ENCODE data around the gene KLRK1.
A peak's percentile ranks its signal among the peaks of the same experiment; 100 is the strongest.
"Not testable (repeated sequence)": the region's sequence is repeated elsewhere in the genome, so short reads cannot be mapped to it uniquely, and the experiment has no call there.

KLRK1 gene

GRCh38 chr12:10389904-10390303, at the start of gene KLRK1:
KLRK1 (minus strand) TSS chr12:10390041; CDS start chr12:10388810, 1,231 bp downstream.
- no peak for DNase-seq

- DNase-seq = not testable (repeated sequence)
These were observed 47.8 kb upstream of the KLRK1 start for GRCh38 chr12:10437601-10438000.

DNA sequence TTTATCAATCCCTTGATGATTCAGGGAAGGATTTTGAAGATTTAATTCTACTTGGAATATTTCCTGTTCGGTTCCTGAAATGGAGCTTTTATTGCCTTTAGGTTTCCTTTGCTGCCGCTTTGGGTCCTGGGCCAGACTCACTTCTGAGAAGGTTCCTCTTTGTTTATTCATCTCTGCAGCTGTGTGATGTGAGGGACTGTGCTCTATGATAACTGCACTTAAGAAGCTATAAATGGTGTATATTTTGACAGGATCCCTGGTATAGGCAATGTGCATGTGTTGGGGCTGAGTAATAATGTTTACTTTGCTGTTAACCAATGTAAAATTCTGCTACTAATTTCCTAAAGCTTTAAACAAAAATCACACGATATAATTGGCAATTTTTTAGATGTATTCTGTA, 46.0 kb upstream of the KLRK1 start, which contains the start of gene KLRC2:
Gene KLRC2, minus strand, starts transcription at position 195 of the 400 bp plus-strand sequence. Its CDS starts 24 bp downstream, at position 171.
- not testable (repeated sequence) for DNase-seq

DNA sequence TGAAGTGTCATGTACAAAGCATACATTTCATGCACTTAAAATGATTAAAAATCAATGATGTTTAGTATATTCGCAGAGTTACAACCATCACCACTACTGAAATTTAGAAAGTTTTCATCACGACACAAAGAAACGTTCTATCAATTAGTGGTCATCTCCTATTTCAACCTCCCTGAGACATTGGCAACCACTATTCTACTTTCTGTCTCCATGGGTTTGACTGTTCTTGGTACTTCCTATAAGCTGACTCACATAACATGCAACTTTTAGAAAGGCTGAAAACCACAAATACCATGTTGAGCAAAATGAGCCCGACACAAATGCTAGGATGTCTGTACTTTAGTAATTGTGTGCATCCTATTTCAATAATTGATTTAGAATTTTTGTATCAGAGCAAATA, 40.8 kb upstream of the KLRK1 start:
- DNase-seq = not testable (repeated sequence)

DNA sequence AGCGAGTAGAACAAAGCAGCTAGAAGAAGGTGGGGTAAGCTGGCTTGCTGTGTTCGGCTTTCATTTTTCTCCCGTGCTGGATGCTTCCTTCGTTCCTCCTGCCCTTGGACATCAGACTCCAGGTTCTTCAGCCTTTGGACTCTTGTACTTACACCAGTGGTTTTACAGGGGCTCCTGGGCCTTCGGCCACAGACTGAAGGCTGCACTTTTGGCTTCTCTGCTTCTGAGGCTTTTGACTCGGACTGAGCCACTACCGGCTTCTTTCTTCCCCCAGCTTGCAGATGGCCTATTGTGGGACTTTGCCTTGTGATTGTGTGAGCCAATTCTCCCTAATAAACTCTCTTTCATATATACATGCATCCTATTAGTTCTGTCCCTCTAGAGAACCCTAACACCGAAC, 36.1 kb upstream of the KLRK1 start:
- DNase-seq = not testable (repeated sequence)

DNA sequence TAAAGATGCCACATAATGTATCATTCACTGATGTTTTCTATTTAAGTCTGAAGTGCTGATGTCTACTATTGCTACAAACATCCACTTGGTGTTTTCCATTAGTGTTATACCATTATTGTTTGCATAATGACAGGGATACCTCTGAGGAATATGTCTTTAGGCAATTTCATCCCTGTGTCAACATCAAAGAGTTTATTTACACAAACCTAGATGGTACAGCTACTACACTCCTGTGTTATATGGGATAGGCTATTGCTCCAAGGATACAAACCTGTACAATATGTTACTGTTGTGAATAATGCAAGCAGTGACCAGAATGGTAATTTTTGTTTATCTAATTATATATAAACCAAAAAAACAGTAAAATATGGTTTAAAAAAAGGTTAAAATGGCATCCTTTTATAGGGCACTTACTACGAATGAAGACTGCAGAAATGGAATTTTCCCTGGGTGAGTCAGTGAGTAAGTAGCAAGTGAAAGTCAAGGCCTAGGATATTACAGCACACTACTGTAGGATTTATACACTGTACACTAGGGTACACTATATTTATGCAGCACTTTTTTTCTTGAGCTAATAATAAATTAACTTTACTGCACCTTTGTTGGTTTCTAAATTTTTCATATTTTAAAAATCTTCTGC, 34.5 kb upstream of the KLRK1 start:
- DNase-seq = not testable (repeated sequence)

DNA sequence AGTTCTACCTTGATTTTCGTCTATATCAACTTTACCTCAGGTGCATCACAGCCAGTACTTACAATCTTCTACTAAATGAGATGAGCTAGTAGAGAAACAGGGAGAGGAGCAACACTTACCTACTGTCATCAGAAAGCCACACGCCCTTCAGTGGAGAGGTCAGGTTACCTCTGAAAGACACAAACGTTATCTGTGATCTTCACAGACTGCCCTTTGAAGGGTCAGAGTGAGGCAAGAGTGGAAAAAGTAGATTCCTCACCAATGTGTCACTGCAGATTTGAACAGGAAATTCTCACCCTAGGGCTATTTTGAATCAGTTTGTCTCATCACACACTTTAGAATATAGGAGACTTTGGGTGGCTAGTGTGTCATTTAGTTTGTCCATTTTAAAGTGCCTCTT, 32.3 kb upstream of the KLRK1 start:
- DNase-seq = not testable (repeated sequence)

DNA sequence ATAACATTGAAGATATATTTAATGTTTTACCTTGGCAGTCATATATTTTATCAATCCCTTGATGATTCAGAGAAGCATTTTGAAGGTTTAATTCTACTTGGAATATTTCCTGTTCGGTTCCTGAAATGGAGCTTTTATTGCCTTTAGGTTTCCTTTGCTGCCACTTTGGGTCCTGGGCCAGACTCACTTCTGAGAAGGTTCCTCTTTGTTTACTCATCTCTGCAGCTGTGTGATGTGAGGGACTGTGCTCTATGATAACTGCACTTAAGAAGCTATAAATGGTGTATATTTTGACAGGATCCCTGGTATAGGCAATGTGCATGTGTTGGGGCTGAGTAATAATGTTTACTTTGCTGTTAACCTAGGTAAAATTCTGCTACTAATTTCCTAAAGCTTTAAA, 30.5 kb upstream of the KLRK1 start, which contains the start of gene KLRC3:
Gene KLRC3, minus strand, starts transcription at position 262 of the 400 bp plus-strand sequence. Its CDS starts 45 bp downstream, at position 217.
- not testable (repeated sequence) for DNase-seq

DNA sequence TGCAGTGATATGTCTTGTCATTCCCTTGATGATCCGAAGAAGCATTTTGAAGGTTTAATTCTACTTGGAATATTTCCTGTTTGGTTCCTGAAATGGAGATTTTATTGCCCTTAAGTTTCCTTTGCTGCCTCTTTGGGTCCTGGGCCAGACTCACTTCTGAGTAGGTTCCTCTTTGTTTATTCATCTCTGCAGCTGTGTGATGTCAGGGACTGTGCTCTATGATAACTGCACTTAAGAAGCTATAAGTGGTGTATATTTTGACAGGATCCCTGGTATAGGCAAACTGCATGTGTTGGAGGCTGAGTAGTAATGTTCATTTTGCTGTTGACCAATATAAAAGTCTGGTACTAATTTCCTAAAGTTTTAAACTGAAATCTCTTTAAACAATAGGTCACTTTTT, 19.6 kb upstream of the KLRK1 start, which contains the start of gene KLRC4:
Gene KLRC4, minus strand, starts transcription at position 366 of the 400 bp plus-strand sequence. Its CDS starts 182 bp downstream, at position 184.
- no peak for DNase-seq

DNA sequence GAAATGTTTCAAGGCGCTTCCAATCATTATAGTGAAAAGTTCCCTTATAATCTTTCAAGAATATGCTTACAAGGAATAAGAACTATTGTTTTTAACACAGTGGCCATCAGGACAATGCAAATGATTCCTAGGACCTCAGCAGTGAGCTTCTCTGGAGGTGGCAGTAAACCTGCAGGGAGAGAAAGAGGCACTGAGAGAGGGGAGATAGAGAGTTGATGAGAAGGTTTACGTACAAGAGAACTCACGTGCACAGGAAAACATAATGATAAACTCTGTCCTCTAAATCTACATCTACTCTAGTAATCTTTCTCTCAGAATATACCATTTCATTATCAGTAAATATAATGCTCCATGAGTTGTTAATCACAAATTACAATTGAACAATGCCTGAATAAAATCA, 19.0 kb upstream of the KLRK1 start:
- no peak for DNase-seq

DNA sequence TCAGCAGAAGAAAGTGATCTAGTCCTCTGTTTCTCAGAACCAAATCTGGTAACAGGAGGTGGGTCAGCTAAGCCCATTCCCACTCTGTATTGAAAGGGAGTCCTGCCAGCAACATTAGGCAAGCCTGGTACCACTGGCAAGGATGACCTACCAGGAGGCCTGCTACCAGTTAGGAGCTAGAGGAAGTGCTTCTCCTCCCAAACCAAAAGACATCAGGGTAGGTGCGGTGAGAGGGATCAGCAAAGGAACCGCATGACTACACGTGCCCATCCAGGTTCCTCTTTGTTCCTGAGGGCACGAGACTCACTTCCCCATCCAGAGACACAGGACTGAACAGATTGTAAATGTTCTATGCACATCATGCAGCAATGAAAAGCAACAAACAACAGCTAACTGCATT, 16.9 kb upstream of the KLRK1 start:
- DNase-seq = no peak

- DNase-seq = no peak
These were observed 15.5 kb upstream of the KLRK1 start for GRCh38 chr12:10405294-10405693.

DNA sequence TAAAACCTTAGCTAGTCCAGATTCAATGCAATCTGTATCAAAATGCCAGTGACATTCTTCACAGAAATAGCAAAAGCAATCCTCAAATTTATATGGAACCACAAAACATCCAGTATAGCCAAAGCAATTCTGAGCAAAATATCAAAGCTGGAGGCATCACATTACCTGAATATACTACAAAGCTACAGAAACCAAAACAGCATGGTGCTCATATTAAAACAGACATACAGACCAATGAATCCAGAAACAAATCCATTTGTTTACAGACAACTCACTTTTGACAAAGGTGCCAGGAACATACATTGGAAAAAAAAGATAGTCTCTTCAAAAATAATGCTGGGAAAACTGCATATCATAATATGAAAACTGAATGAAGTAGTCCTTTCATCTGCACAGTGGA, 15.0 kb upstream of the KLRK1 start:
- DNase-seq = no peak

GRCh38 chr12:10400829-10401228, 11.0 kb upstream of the KLRK1 start:
- no peak for DNase-seq

DNA sequence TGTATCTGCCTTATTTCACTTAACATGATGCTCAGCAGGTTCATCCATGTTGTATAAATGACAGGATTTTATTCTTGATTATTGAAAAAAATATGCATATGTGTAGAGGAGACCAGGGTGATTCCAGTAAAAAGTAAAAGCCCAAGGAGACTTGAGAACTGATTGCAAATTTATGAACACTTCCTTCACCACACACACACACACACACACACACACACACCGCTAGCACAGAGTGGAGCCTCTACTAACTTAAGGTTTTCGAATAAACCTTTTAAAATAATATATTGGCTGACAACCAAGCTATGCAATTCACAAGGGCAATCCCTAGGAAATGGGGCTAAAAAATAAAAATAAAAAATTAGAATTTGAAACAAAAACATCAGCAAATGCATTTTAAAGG, 8.3 kb upstream of the KLRK1 start:
- no peak for DNase-seq

GRCh38 chr12:10397296-10397695, 7.5 kb upstream of the KLRK1 start:
- no peak for DNase-seq

- not testable (repeated sequence) for DNase-seq
These were observed 6.3 kb upstream of the KLRK1 start for GRCh38 chr12:10396176-10396575.

DNA sequence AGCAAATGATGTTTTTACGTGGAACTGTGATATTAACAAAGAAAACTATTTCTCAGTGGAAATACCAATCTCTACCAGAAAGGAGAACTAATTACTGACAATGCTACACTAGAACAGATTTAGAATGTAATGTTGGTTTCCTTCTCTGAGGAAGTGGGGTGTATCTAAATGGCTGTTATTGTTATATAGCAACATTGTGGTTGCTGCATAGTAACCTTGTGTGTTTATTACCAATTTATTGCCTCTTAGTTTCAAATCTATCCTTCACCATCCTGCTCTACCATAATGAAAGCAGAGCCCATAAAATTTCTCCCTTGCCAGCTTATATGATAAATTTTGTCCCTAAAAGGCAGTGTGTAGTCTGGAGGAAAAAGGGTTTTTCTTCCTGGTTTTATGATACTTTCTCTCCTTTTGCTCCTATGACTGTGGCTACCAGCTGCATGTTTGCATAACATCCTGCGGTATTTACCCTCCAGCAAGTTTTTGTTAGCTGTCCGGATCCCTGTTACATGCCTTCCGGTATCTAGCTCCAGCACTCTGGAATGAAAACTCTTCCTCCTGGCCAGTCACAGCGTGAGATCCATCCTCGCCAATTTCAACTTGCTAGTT, 5.7 kb upstream of the KLRK1 start:
- no peak for DNase-seq

DNA sequence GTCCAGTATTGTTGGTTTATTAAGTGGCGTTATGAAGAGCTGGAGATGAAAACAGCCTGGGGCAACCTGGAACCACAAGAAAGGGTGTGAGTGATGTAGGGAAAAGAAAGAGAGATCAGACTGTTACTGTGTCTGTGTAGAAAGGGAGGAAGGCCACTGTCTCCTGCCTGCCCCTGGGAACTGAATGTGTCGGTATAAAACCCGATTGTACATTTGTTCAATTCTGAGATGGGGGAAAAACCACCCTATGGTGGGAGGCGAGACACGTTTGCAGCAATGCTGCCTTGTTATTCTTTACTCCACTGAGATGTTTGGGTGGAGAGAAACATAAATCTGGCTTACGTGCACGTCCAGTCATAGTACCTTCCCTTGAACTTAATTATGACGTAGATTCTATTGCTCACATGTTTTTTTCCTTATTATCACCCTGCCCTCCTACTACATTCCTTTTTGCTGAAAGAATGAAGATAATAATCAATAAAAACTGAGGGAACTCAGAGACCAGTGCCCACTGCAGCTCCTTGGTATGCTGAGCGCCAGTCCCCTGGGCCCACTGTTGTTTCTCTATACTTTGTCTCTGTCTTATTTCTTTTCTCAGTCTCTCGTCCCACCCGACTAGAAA, 4.8 kb upstream of the KLRK1 start:
- DNase-seq = peak in 1 of 2 experiments; percentile 44

DNA sequence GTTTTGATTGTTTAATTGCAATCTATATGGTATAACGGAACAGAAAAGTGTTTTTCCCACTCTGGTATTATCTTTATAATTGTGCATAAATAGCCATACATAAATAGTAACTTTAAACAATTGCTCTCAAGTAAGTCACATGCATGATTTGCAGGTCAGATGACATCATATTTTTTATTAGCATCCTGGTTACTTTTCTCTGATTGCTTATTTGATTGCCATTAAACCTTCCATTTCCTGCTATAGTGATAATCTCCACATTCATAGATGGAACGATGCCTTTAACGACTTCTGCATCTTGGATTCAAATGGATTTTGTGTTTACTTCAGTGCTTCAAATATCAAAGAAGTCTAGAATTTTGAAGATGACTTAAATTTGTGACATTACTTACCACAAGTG, 3.5 kb upstream of the KLRK1 start:
- DNase-seq = no peak

- no peak for DNase-seq
These were observed 2.6 kb upstream of the KLRK1 start for GRCh38 chr12:10392394-10392930.

- not testable (repeated sequence) for DNase-seq
These were observed 1.1 kb upstream of the KLRK1 start for GRCh38 chr12:10390991-10391390.

GRCh38 chr12:10388624-10389413, 1.0 kb downstream of the KLRK1 start:
- DNase-seq = no peak
